GM23338 (cell line): ENCODE measurements around the gene TMTC2. TPM values are rescaled to one million over a fixed set of nuclear protein-coding genes. Genes with fewer than 3 reads are reported as not detected.

Experiments
- ATAC-seq: fragments of 200-7000 bp; cut with Tn5 transposase; 3 replicates; pipeline ENCODE4 v1.9.1; 2020
- DNase-seq: peaks from one replicate; pipeline ENCODE4 v3.0.0-alpha.2; 2015; ENCODE audit warnings: low spot score
- H2AFZ ChIP-seq: fragments of 200-600 bp; sonication (generic); 2 replicates; pipeline ENCODE4 v1.8.0; 2016; ENCODE audit warnings: antibody characterized with exemption, mild to moderate bottlenecking, moderate library complexity
- H3F3A ChIP-seq: fragments of 200-600 bp; sonication (generic); replicated peaks from 2 replicates; pipeline ENCODE4 v1.8.0; 2017; ENCODE audit warnings: antibody characterized with exemption, mixed run types, low read depth
- H3K27ac ChIP-seq: fragments of 200-600 bp; sonication (generic); 2 replicates; pipeline ENCODE4 v1.6.1; 2016; ENCODE audit warnings: low read depth
- H3K27me3 ChIP-seq: fragments of 200-600 bp; sonication (generic); 2 replicates; pipeline ENCODE4 v1.8.0; 2016; ENCODE audit warnings: mild to moderate bottlenecking, mixed run types, moderate library complexity; ENCODE audit not compliant: insufficient read depth
- H3K36me3 ChIP-seq: fragments of 200-600 bp; sonication (generic); 2 replicates; pipeline ENCODE4 v1.8.0; 2016; ENCODE audit warnings: mild to moderate bottlenecking; ENCODE audit not compliant: insufficient read depth
- H3K4me1 ChIP-seq: fragments of 200-600 bp; sonication (generic); 2 replicates; pipeline ENCODE4 v1.8.0; 2016; ENCODE audit warnings: mild to moderate bottlenecking, moderate library complexity; ENCODE audit not compliant: insufficient read depth
- H3K4me2 ChIP-seq: fragments of 200-600 bp; sonication (generic); 2 replicates; pipeline ENCODE4 v1.7.1; 2017; ENCODE audit warnings: mixed run types
- H3K4me3 ChIP-seq: fragments of 200-600 bp; sonication (generic); 2 replicates; pipeline ENCODE4 v1.6.1; 2016; ENCODE audit warnings: mixed run types
- H3K79me2 ChIP-seq: fragments of 200-600 bp; sonication (generic); replicated peaks from 2 replicates; pipeline ENCODE4 v1.8.0; 2017; ENCODE audit warnings: mild to moderate bottlenecking; ENCODE audit not compliant: insufficient read depth
- H3K9me2 ChIP-seq: fragments of 200-600 bp; sonication (generic); 2 replicates; pipeline ENCODE4 v1.8.0; 2017; ENCODE audit not compliant: insufficient read depth
- H4K20me1 ChIP-seq: fragments of 200-600 bp; sonication (generic); replicated peaks from 2 replicates; pipeline ENCODE4 v1.8.0; 2017; ENCODE audit warnings: mild to moderate bottlenecking; ENCODE audit not compliant: insufficient read depth
- H3K27ac Mint-ChIP-seq: 2 replicates; pipeline ENCODE4 v1.8.0; 2020; ENCODE audit warnings: inconsistent platforms, mild to moderate bottlenecking, moderate library complexity, mixed read lengths
- H3K27me3 Mint-ChIP-seq: 3 replicates; pipeline ENCODE4 v1.8.0; 2022; ENCODE audit warnings: low read depth, mild to moderate bottlenecking, moderate library complexity, mixed read lengths, inconsistent platforms; ENCODE audit not compliant: insufficient read depth, poor library complexity
- H3K36me3 Mint-ChIP-seq: 3 replicates; pipeline ENCODE4 v1.8.0; 2021; ENCODE audit warnings: low read depth, mild to moderate bottlenecking, inconsistent platforms, moderate library complexity, mixed read lengths
- H3K4me1 Mint-ChIP-seq: 3 replicates; pipeline ENCODE4 v1.8.0; 2020; ENCODE audit warnings: mild to moderate bottlenecking, inconsistent platforms, mixed read lengths
- H3K4me3 Mint-ChIP-seq: 3 replicates; pipeline ENCODE4 v1.8.0; 2021; ENCODE audit warnings: moderate library complexity, mild to moderate bottlenecking, inconsistent platforms, mixed read lengths
- H3K9me3 Mint-ChIP-seq: 3 replicates; pipeline ENCODE4 v1.8.0; 2020; ENCODE audit warnings: moderate library complexity, mild to moderate bottlenecking, inconsistent platforms, mixed read lengths
- CREB1 ChIP-seq: fragments of 250-450 bp; sonication (Bioruptor Pico); IDR thresholded peaks from 2 replicates; pipeline ENCODE4 v1.5.0; 2020; ENCODE audit warnings: low read depth, mild to moderate bottlenecking, moderate library complexity
- ETS1 ChIP-seq: IDR thresholded peaks from 2 replicates; pipeline ENCODE4 v1.6.1; 2016; ENCODE audit warnings: antibody characterized with exemption
- EZH2 ChIP-seq: fragments of 200-600 bp; sonication (generic); IDR thresholded peaks from one replicate; pipeline ENCODE4 v1.8.0; 2017; ENCODE audit warnings: antibody characterized with exemption, mild to moderate bottlenecking, low read depth; ENCODE audit not compliant: unreplicated experiment
- EZH2phosphoT487 ChIP-seq: fragments of 200-600 bp; sonication (generic); IDR thresholded peaks from one replicate; pipeline ENCODE4 v1.8.1; 2018; ENCODE audit warnings: antibody characterized with exemption; ENCODE audit not compliant: unreplicated experiment
- JUNB ChIP-seq: IDR thresholded peaks from one replicate; pipeline ENCODE4 v1.6.1; 2016; ENCODE audit warnings: antibody characterized with exemption; ENCODE audit not compliant: unreplicated experiment
- NANOG ChIP-seq: IDR thresholded peaks from 2 replicates; pipeline ENCODE4 v1.6.1; 2016; ENCODE audit warnings: antibody characterized with exemption, borderline replicate concordance
- POLR2AphosphoS5 ChIP-seq: IDR thresholded peaks from 2 replicates; pipeline ENCODE4 v1.6.1; 2016; ENCODE audit warnings: antibody characterized with exemption, low read depth
- REST ChIP-seq: IDR thresholded peaks from one replicate; pipeline ENCODE4 v1.6.1; 2018; ENCODE audit warnings: antibody characterized with exemption; ENCODE audit not compliant: unreplicated experiment
- STAT1 ChIP-seq: IDR thresholded peaks from one replicate; pipeline ENCODE4 v1.6.1; 2016; ENCODE audit warnings: antibody characterized with exemption; ENCODE audit not compliant: unreplicated experiment
- ZNF114 ChIP-seq: fragments of 250-450 bp; sonication (Bioruptor Pico); IDR thresholded peaks from 2 replicates; pipeline ENCODE4 v1.5.0; 2020; ENCODE audit warnings: mild to moderate bottlenecking, moderate library complexity
- ZNF331 ChIP-seq: fragments of 250-450 bp; sonication (Bioruptor Pico); IDR thresholded peaks from 2 replicates; pipeline ENCODE4 v1.5.0; 2020; ENCODE audit warnings: low read depth, mild to moderate bottlenecking, moderate library complexity
- ZNF462 ChIP-seq: fragments of 250-450 bp; sonication (Bioruptor Pico); IDR thresholded peaks from 2 replicates; pipeline ENCODE4 v1.5.0; 2020; ENCODE audit warnings: mild to moderate bottlenecking, moderate library complexity
- polyA plus RNA-seq: library from polyadenylated mRNA; unstranded; fragments of >200 nt; fragmentation: Nextera tagmentation; extraction: Ambion mirVana; gene quantifications from 2 replicates; pipeline ENCODE4 v1.2.1, GENCODE V29; 2016
- total RNA-seq: library from RNA; depleted of rRNA; stranded (reverse); fragments of >200 nt; shearing (Covaris generic); gene quantifications from 2 replicates; pipeline ENCODE4 v1.2.3, GENCODE V29; 2014
- TF ChIP-seq, protein P1 (sequence below), 2 experiments: fragments of 200-600 bp in 1 of 2; sonication (generic) in 1 of 2; conservative IDR thresholded peaks; 2 replicates each; pipeline versions ENCODE4 v1.5.1 to v1.6.1; 2016 to 2017; ENCODE audit warnings: antibody characterized with exemption in 2 of 2, low read depth in 2 of 2, mild to moderate bottlenecking in 2 of 2, moderate library complexity in 1 of 2

TMTC2 gene
- total and polyA plus RNA-seq, 2 experiments from 2014 or later = 0.57 to 6.5 TPM

GRCh38 chr12:83018088-83018487 is 331.4 kb downstream of the TMTC2 start:
- no peaks in the 10 kb centered on the region for H3K36me3 ChIP-seq
- H3K9me2 ChIP-seq = no peaks in the 10 kb centered on the region
- no peak for DNase-seq
- H3K36me3 Mint-ChIP-seq = no peaks in the 10 kb centered on the region
- H3K4me1 Mint-ChIP-seq = no peaks in the 10 kb centered on the region
- no peak overlapping the region for H3K27ac ChIP-seq
- H2AFZ ChIP-seq = no peak overlapping the region
- H3K27ac Mint-ChIP-seq = no peak overlapping the region
- H3K4me3 ChIP-seq = no peak overlapping the region
- ATAC-seq = no peak
- no peaks in the 10 kb centered on the region for H3K79me2 ChIP-seq
- no peaks in the 10 kb centered on the region for H3K27me3 ChIP-seq
- H3K4me3 Mint-ChIP-seq = no peak overlapping the region
- no peaks in the 10 kb centered on the region for H3K4me1 ChIP-seq
- H3K9me3 Mint-ChIP-seq = no peaks in the 10 kb centered on the region; the same call in 2 of the 3 replicates
- no peak overlapping the region for H3K4me2 ChIP-seq
- TF ChIP-seq JUNB (no peak), ZNF331 (no peak), POLR2AphosphoS5 (no peak), ZNF114 (CRISPR knock-in tag) (no peak), ETS1 (no peak), REST (no peak), EZH2phosphoT487 (no peak), STAT1 (no peak), CREB1 (CRISPR knock-in tag) (no peak), NANOG (no peak), ZNF462 (CRISPR knock-in tag) (no peak), EZH2 (no peak)
- TF ChIP-seq, protein P1, sequence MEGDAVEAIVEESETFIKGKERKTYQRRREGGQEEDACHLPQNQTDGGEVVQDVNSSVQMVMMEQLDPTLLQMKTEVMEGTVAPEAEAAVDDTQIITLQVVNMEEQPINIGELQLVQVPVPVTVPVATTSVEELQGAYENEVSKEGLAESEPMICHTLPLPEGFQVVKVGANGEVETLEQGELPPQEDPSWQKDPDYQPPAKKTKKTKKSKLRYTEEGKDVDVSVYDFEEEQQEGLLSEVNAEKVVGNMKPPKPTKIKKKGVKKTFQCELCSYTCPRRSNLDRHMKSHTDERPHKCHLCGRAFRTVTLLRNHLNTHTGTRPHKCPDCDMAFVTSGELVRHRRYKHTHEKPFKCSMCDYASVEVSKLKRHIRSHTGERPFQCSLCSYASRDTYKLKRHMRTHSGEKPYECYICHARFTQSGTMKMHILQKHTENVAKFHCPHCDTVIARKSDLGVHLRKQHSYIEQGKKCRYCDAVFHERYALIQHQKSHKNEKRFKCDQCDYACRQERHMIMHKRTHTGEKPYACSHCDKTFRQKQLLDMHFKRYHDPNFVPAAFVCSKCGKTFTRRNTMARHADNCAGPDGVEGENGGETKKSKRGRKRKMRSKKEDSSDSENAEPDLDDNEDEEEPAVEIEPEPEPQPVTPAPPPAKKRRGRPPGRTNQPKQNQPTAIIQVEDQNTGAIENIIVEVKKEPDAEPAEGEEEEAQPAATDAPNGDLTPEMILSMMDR (conservative IDR thresholded peaks at IDR 0.05; ENCODE audit: low read depth in 2 of 2) = no peak
- no peaks in the 10 kb centered on the region for H3K27me3 Mint-ChIP-seq
- no peaks in the 10 kb centered on the region for H4K20me1 ChIP-seq
- H3F3A ChIP-seq = no peaks in the 10 kb centered on the region
